Measurements from ENCODE around the gene YKT6.

YKT6 gene

GRCh38 chr7:44220358-44221112 lies 19.8 kb downstream of the YKT6 start:
- DNase-seq: no peak

DNA sequence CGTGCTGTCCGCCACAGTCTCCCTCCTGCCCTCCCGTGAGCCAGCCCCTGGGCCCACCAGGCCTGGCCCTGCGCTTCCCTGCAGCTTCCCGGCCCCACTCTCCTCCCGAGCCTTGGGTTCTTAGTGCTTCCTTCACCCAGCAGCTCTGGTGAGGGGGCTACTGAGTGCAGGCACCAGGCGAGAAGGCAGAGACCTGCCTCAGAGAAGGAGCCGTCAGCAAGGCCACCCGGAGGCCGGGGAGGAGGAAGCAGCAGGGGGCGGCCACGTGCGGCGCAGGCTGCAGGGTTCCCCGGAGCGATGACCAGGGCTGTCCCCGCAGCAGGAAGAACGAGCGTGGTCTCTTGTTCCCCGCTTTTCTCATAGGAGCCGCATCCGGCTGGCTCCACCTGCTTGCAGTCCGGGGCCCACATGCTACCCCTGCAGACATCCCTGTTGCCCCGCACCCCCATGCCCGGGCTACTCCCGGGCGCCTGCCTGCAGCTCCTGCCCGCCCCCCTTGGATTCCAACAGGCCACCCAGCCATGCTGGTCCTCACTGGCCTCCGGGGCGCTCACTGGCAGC lies 20.5 kb downstream of the YKT6 start:
- no peak for DNase-seq

GRCh38 chr7:44222074-44222473 lies 21.3 kb downstream of the YKT6 start:
- no peak for DNase-seq

- no peak for DNase-seq
Measured at GRCh38 chr7:44222776-44223261, 22.0 kb downstream of the YKT6 start.

GRCh38 chr7:44223362-44224079 lies 22.7 kb downstream of the YKT6 start:
- DNase-seq: peak; percentile 65

- peak; percentile 25 for DNase-seq
Measured at GRCh38 chr7:44224080-44224973, 23.5 kb downstream of the YKT6 start.

GRCh38 chr7:44224974-44225565 lies 24.3 kb downstream of the YKT6 start:
- DNase-seq: no peak

- no peak for DNase-seq
Measured at GRCh38 chr7:44225566-44226395, 25.0 kb downstream of the YKT6 start.

GRCh38 chr7:44226396-44226753 lies 25.6 kb downstream of the YKT6 start:
- DNase-seq: no peak

GRCh38 chr7:44227911-44228310 lies 27.1 kb downstream of the YKT6 start:
- no peak for DNase-seq

- no peak for DNase-seq
Measured at GRCh38 chr7:44228571-44229350, 28.0 kb downstream of the YKT6 start.

DNA sequence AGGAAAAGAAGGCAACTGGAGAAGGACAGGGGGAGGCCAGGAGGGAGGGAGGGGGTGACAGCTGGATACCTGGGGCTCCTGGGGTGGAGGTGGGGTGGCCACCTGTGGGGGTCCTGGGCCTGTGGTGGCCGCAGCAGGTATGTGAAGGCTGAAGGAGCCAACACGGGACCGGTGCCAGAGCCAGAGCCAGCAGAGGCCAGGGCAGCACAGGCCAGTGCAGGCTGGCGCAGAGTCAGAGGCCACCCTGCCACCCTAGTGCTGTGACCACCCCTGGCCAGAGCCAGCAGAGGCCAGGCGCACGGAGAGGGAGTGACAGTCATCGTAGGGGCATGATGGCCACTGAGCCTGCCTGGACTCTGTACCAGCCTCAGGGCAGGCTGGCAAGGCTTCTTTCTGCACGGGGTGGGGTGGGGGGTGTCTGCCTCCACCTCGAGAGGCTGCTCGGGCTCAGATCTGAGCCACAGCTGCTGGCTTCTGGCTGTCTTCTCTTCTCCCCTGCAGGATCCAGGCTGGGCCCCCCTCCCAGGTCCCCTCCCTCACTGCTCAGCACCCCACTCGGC lies 28.8 kb downstream of the YKT6 start:
- no peak for DNase-seq

DNA sequence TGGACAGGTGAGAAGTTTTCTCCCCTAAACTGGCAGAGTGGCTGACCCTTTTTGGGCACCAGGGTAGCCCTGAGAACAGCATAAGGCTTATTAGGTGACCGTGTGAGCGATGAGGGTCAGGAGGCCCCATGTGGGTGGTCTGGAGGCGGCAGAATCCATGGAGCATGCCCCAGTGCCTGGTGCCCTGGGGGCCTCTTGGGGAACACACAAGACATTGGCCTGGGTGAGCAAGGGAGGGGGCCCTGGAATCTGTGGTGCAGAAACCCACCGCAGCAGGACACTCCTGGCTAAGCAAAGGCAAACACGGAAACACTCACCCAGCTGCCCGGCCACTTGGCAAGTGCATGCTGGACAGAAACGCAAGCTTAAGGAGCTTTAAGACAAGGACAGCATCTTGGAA lies 29.5 kb downstream of the YKT6 start:
- DNase-seq: no peak

GRCh38 chr7:44231088-44231487 lies 30.3 kb downstream of the YKT6 start:
- no peak for DNase-seq

- no peak for DNase-seq
Measured at GRCh38 chr7:44232396-44232795, 31.6 kb downstream of the YKT6 start.

DNA sequence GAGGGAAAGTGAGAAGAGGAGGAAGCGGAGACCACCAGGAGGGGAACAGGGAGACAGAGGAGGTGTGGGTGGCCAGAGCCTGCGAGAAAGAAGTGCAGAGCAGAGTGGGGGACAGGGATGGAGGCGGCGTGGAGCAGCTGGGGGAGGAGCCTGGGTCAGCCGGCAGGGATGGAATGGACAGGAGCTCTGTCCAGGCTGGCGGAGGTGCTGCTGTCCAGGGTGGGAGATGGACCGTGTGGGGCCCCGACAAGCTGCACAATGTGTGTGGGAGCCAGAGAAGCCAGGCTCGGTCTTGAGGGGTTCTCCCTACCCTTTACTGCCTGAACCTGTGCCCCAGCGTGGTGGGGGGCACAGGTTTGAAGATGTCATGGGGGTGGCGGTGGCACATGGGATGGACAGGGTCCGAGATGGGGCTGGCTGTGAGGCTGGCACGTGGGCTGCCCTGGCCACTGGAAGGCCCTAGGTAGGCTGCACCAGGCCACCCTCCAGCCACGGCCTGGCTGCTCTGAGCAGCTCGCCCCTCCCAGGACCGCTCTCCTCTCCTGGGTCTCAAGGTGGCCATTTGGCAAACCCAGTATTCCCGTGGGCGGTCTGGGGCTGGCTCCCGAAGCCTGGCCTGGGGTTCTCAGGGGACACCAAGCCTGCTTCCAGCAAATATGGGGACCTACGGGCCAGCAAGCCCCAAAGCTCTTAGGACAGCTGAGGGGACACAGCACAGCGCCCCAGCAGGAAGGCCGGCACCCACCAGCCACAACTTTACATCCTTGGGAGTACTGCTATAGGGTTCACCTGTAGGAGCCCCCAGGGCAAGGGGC lies 32.3 kb downstream of the YKT6 start:
- DNase-seq: no peak

- DNase-seq: no peak
Measured at GRCh38 chr7:44235066-44235465, 34.3 kb downstream of the YKT6 start.

- no peak for DNase-seq
Measured at GRCh38 chr7:44235582-44236332, 35.0 kb downstream of the YKT6 start.

DNA sequence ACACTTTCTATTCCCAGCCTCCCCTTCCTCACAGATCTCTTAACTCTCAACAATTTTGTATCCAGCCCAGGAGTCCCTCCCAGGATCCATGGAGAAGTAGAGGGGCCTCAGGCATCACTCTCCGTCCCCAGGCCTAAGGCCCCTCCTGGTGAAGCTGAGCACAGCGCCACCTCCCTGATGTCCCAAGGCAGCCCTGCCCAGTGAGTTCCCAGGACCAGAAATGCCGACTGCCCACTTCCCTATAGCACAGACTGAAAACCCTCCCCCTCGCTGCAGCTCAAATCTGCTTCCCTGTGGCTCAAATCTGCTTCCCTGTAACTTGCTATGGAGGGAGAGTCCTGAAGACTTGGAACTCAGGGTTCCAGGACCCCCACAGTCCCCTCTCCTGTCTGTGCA lies 35.6 kb downstream of the YKT6 start:
- DNase-seq: no peak

Data from NCI-H2081 treated with DMSO at 0.1 percent for 48 hours (cell line).